H1 (cell line): ENCODE results near the gene PRSS12. TPM values are rescaled to one million over a fixed set of nuclear protein-coding genes. Genes with fewer than 3 reads are reported as not detected.
A peak's percentile ranks its signal among the peaks of the same experiment; 100 is the strongest.

Source experiments
- CTCF ChIA-PET: fragments of 300-600 bp; sonication (Branson Sonifier 250); formaldehyde crosslinking; loops from one replicate; lab custom pipeline; 2021; ENCODE audit not compliant: partially characterized antibody; lab: Charles Lee
- POLR2A ChIA-PET: fragments of 300-600 bp; sonication (Branson Sonifier 250); formaldehyde crosslinking; loops from one replicate; lab custom pipeline; 2021; ENCODE audit warnings: inconsistent platforms; ENCODE audit not compliant: partially characterized antibody; lab: Charles Lee
- DNase-seq, 2 experiments: peaks; one replicate each; pipeline versions ENCODE4 v3.0.0 to v3.0.0-alpha.2; 2010 to 2022; ENCODE audit warnings: low spot score in 2 of 2, low read depth in 1 of 2, mixed read lengths in 1 of 2
- FAIRE-seq: peaks from 2 replicates; lab custom pipeline; 2011; peaks lifted over from hg19 to GRCh38; lab: Jason Lieb, UNC
- H2AFZ ChIP-seq: 2 replicates; pipeline ENCODE4 v1.8.1; 2012; ENCODE audit warnings: low read length, inconsistent platforms
- H2AK5ac ChIP-seq: 2 replicates; pipeline ENCODE4 v1.6.1; 2013; ENCODE audit warnings: low read depth, low read length
- H2BK120ac ChIP-seq: replicated peaks from 2 replicates; pipeline ENCODE3; 2013; ENCODE audit warnings: low read depth, low read length, inconsistent platforms
- H2BK12ac ChIP-seq: 2 replicates; pipeline ENCODE4 v1.6.1; 2013; ENCODE audit warnings: low read depth, low read length
- H2BK15ac ChIP-seq: 2 replicates; pipeline ENCODE4 v1.6.1; 2013; ENCODE audit warnings: low read length
- H2BK20ac ChIP-seq: 2 replicates; pipeline ENCODE4 v1.6.1; 2013; ENCODE audit warnings: low read length
- H2BK5ac ChIP-seq: 2 replicates; pipeline ENCODE4 v1.6.1; 2013; ENCODE audit warnings: low read depth, low read length
- H3K14ac ChIP-seq: 2 replicates; pipeline ENCODE4 v1.6.1; 2013; ENCODE audit warnings: inconsistent platforms; ENCODE audit not compliant: insufficient read length
- H3K18ac ChIP-seq: 2 replicates; pipeline ENCODE4 v1.6.1; 2013; ENCODE audit warnings: low read length; ENCODE audit errors: extremely low read depth
- H3K23ac ChIP-seq: 2 replicates; pipeline ENCODE4 v1.6.1; 2013; ENCODE audit warnings: inconsistent platforms; ENCODE audit not compliant: insufficient read length
- H3K23me2 ChIP-seq: 2 replicates; pipeline ENCODE4 v1.6.1; 2013; ENCODE audit warnings: low read depth, low read length
- H3K27ac ChIP-seq: 2 replicates; pipeline ENCODE4 v1.6.1; 2011; ENCODE audit warnings: low read depth, low read length, inconsistent platforms
- H3K27me3 ChIP-seq, 4 experiments: replicated peaks in 1 of 4; 1 replicate in 1 of 4; 2 replicates in 3 of 4; pipeline versions ENCODE4 v1.6.1 to v1.8.1; 2011 to 2013; ENCODE audit warnings: low read length in 3 of 4, mild to moderate bottlenecking in 3 of 4, inconsistent platforms in 2 of 4, mixed read lengths in 2 of 4, moderate library complexity in 1 of 4; ENCODE audit not compliant: control insufficient read depth in 3 of 4, insufficient read depth in 3 of 4; ENCODE audit errors: extremely low read depth in 1 of 4
- H3K36me3 ChIP-seq, 4 experiments: 2 replicates each; pipeline versions ENCODE4 v1.6.1 to v1.8.1; 2011 to 2013; ENCODE audit warnings: mild to moderate bottlenecking in 4 of 4, low read length in 3 of 4, moderate library complexity in 2 of 4, control low read depth in 1 of 4, inconsistent platforms in 1 of 4; ENCODE audit not compliant: insufficient read depth in 4 of 4, control insufficient read depth in 2 of 4
- H3K4ac ChIP-seq: replicated peaks from 2 replicates; pipeline ENCODE3; 2013; ENCODE audit warnings: low read length, low read depth, mixed read lengths, inconsistent platforms; ENCODE audit not compliant: insufficient read length
- H3K4me1 ChIP-seq, 4 experiments: replicated peaks in 1 of 4; 1 replicate in 1 of 4; 2 replicates in 3 of 4; pipeline versions ENCODE4 v1.6.1 to v1.8.1; 2011 to 2013; ENCODE audit warnings: low read length in 3 of 4, inconsistent platforms in 2 of 4, mixed read lengths in 1 of 4; ENCODE audit not compliant: insufficient read depth in 4 of 4, control insufficient read depth in 3 of 4
- H3K4me2 ChIP-seq, 2 experiments: 2 replicates each; pipeline versions ENCODE4 v1.6.1 to v1.8.1; 2011 to 2013; ENCODE audit warnings: low read depth in 2 of 2, low read length in 2 of 2, control low read depth in 1 of 2, inconsistent platforms in 1 of 2, mild to moderate bottlenecking in 1 of 2; ENCODE audit not compliant: insufficient read depth in 1 of 2
- H3K4me3 ChIP-seq, 4 experiments: fragments of 200-600, 300-600 bp in 1 of 4; sonication (generic), shearing (Covaris generic), sonication (Bioruptor Twin) in 1 of 4; 2 replicates each; pipeline versions ENCODE4 v1.5.1 to v1.8.1; 2011 to 2016; ENCODE audit warnings: low read length in 4 of 4, low read depth in 3 of 4, control low read depth in 2 of 4, inconsistent platforms in 2 of 4, mild to moderate bottlenecking in 2 of 4, mixed read lengths in 1 of 4, moderate library complexity in 1 of 4; ENCODE audit not compliant: insufficient read depth in 2 of 4; ENCODE audit errors: extremely low read depth in 1 of 4
- H3K56ac ChIP-seq: replicated peaks from 2 replicates; pipeline ENCODE3; 2013; ENCODE audit warnings: low read depth, mild to moderate bottlenecking, mixed read lengths, low read length, inconsistent platforms; ENCODE audit not compliant: insufficient read length
- H3K79me1 ChIP-seq: 2 replicates; pipeline ENCODE4 v1.6.1; 2013; ENCODE audit warnings: low read depth, low read length, control low read depth
- H3K79me2 ChIP-seq, 2 experiments: 2 replicates each; pipeline versions ENCODE4 v1.6.1 to v1.8.1; 2012 to 2013; ENCODE audit warnings: low read length in 2 of 2, mild to moderate bottlenecking in 2 of 2, inconsistent platforms in 1 of 2; ENCODE audit not compliant: insufficient read depth in 2 of 2, control insufficient read depth in 1 of 2
- H3K9ac ChIP-seq, 4 experiments: replicated peaks in 1 of 4; 1 replicate in 1 of 4; 2 replicates in 3 of 4; pipeline versions ENCODE4 v1.6.1 to v1.8.1; 2011 to 2013; ENCODE audit warnings: low read depth in 3 of 4, low read length in 3 of 4, control low read depth in 2 of 4, mild to moderate bottlenecking in 2 of 4, moderate library complexity in 2 of 4, inconsistent platforms in 1 of 4; ENCODE audit errors: extremely low read depth in 1 of 4
- H3K9me3 ChIP-seq, 2 experiments: 2 replicates each; pipeline versions ENCODE4 v1.6.1 to v1.8.1; 2012 to 2013; ENCODE audit warnings: mild to moderate bottlenecking in 2 of 2, moderate library complexity in 2 of 2, control low read depth in 1 of 2, inconsistent platforms in 1 of 2, low read depth in 1 of 2, low read length in 1 of 2, mixed read lengths in 1 of 2; ENCODE audit not compliant: insufficient read depth in 2 of 2
- H4K20me1 ChIP-seq, 2 experiments: replicated peaks in 1 of 2; 2 replicates each; pipeline versions ENCODE3 to v1.8.1; 2011 to 2013; ENCODE audit warnings: inconsistent platforms in 2 of 2, low read length in 2 of 2, mild to moderate bottlenecking in 1 of 2; ENCODE audit not compliant: insufficient read depth in 2 of 2, control insufficient read depth in 1 of 2
- H4K5ac ChIP-seq: 2 replicates; pipeline ENCODE4 v1.6.1; 2013; ENCODE audit warnings: low read length, low read depth, mixed read lengths, inconsistent platforms; ENCODE audit not compliant: insufficient read length
- H4K8ac ChIP-seq: 2 replicates; pipeline ENCODE4 v1.8.0; 2013; ENCODE audit warnings: mild to moderate bottlenecking, moderate library complexity, low read length, inconsistent platforms; ENCODE audit not compliant: insufficient read depth; ENCODE audit errors: extremely low read depth
- H4K91ac ChIP-seq: replicated peaks from 2 replicates; pipeline ENCODE3; 2013; ENCODE audit warnings: low read length, mixed read lengths, inconsistent platforms; ENCODE audit not compliant: insufficient read length
- CBX8 ChIP-seq: fragments of 300-800, 300-1000 bp; sonication (generic); IDR thresholded peaks from 2 replicates; pipeline ENCODE4 v1.7.1; 2016; ENCODE audit warnings: low read depth, low read length, borderline replicate concordance
- CHD1 ChIP-seq: IDR thresholded peaks from 2 replicates; pipeline ENCODE4 v1.6.1; 2012; ENCODE audit warnings: low read depth, low read length, improper control_type of control experiment
- GABPA ChIP-seq: IDR thresholded peaks from 2 replicates; pipeline ENCODE4 v1.6.1; 2011; ENCODE audit warnings: mild to moderate bottlenecking, low read length, moderate library complexity, borderline replicate concordance; ENCODE audit not compliant: insufficient read depth
- SIX5 ChIP-seq: IDR thresholded peaks from 2 replicates; pipeline ENCODE4 v1.6.1; 2011; ENCODE audit warnings: mild to moderate bottlenecking, low read depth, low read length
- YY1 ChIP-seq: IDR thresholded peaks from 2 replicates; pipeline ENCODE4 v1.6.1; 2011; ENCODE audit warnings: low read depth, mild to moderate bottlenecking, low read length
- WGBS, 2 experiments: shearing (Covaris generic) in 1 of 2; methylation state at CpG; one replicate each; pipeline versions ENCODE4 v1.1.6 to v1.1.7; 2013 to 2015; ENCODE audit warnings: low lambda C conversion rate in 2 of 2, mixed read lengths in 2 of 2, inconsistent platforms in 1 of 2, low coverage in 1 of 2, missing lambda C conversion rate in 1 of 2; ENCODE audit not compliant: insufficient replicate concordance in 2 of 2, insufficient coverage in 1 of 2, insufficient read length in 1 of 2; ENCODE audit errors: extremely low coverage in 1 of 2, missing lambda C conversion rate in 1 of 2; 5-methylcytosine and 5-hydroxymethylcytosine counted together
- polyA plus RNA-seq, 7 experiments: library from polyadenylated mRNA; depleted of rRNA in 3 of 7; stranded (reverse) in 5 of 7; unstranded in 2 of 7; fragments of >200 nt in 5 of 7; fragments of 200-250 nt in 2 of 7; gene quantifications; 1 replicate in 5 of 7; 2 replicates in 1 of 7; 4 replicates in 1 of 7; pipeline versions ENCODE4 v1.2.1 to v1.2.3, GENCODE V29; 2011 to 2013; ENCODE audit warnings: missing spikeins in 2 of 7, mixed read lengths in 2 of 7
- total RNA-seq: library from RNA; stranded (reverse); fragmentation: NEBNext Ultra II Directional; extraction: Animal tissue kit (Norgen Biotek cat#: 25700); gene quantifications from 2 replicates; pipeline ENCODE4 v1.2.1, GENCODE V29; 2021

PRSS12 gene
- total and polyA plus RNA-seq, 2 of the 8 experiments (the other 6 are each of a cell fraction or from before 2014, with no cell fraction given) = 2.6 to 9.3 TPM

DNA sequence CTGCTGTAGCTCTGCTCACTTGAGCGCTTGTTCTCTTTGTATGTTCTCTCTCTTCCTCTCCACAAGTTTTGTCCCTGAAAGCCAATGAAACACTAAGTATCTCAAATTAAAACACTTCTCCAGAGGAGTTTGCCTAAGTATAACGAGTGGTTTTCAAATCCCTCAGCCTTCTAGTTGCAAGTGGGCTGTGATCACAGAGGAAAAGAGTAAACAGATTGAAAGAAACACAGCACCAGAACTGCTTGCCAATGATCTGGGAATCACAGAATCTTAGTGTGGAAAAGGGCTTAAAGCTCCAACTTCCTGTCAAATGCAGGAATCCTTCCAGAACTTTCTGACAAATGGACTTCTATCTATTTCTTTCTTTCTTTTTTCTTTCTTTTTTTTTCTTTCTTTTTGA is 4.8 kb upstream of the PRSS12 start:
- no peak overlapping the region for H3K4me3 ChIP-seq
- no peak overlapping the region for H4K91ac ChIP-seq
- H2AK5ac ChIP-seq = no peak overlapping the region
- H2AFZ ChIP-seq = 0 out of 2 replicates have a peak overlapping the region, but pooled peaks have one; percentile 57
- H3K79me2 ChIP-seq = no peaks in the 10 kb centered on the region
- no peaks in the 10 kb centered on the region for H3K79me1 ChIP-seq
- ChIA-PET POLR2A (no interaction called here), CTCF (interaction anchor here (0.5 to 1.3 kb wide), 2 partner anchors 11 to 300 kb away, joined by 3 to 4 read pairs; no protein-coding TSS in a partner anchor)
- H2BK15ac ChIP-seq = no peak overlapping the region
- peaks cover 0 to 4% (median 2%) of the 10 kb centered on the region in 4 experiments; a peak in 2 of 7 replicates for H3K27me3 ChIP-seq
- H3K14ac ChIP-seq = no peak overlapping the region
- FAIRE-seq (no peak), DNase-seq (no peak)
- H4K5ac ChIP-seq = no peak overlapping the region
- no peak overlapping the region for H3K4ac ChIP-seq
- H3K23me2 ChIP-seq = no peaks in the 10 kb centered on the region; the same call in 1 of the 2 replicates
- no peak overlapping the region for H2BK12ac ChIP-seq
- 78% methylated on average over 2 of the region's 2 CpGs; no CpG with 5 or more reads in 1 of the 2 experiments for WGBS, 2 experiments
- no peaks in the 10 kb centered on the region for H4K20me1 ChIP-seq
- H3K56ac ChIP-seq = no peak overlapping the region
- H3K36me3 ChIP-seq = no peaks in the 10 kb centered on the region
- H3K18ac ChIP-seq = no peak overlapping the region
- H4K8ac ChIP-seq = peak overlapping the region; percentile 23; the same call in 1 of the 2 replicates
- H2BK5ac ChIP-seq = no peak overlapping the region
- TF ChIP-seq CHD1 (no peak), YY1 (no peak), CBX8 (no peak), SIX5 (no peak), GABPA (no peak)
- H3K9ac ChIP-seq = no peak overlapping the region
- no peak overlapping the region for H2BK20ac ChIP-seq
- H3K9me3 ChIP-seq = no peaks in the 10 kb centered on the region
- H3K4me2 ChIP-seq = no peak overlapping the region
- H3K27ac ChIP-seq = no peak overlapping the region
- H3K23ac ChIP-seq = no peak overlapping the region
- H3K4me1 ChIP-seq = no peaks in the 10 kb centered on the region; a peak in 2 of 7 replicates
- H2BK120ac ChIP-seq = no peak overlapping the region
